ENCODE data around the gene DIS3L. TPM values are rescaled to one million over a fixed set of nuclear protein-coding genes. Genes with fewer than 3 reads are reported as not detected.
"Not testable (repeated sequence)": the region's sequence is repeated elsewhere in the genome, so short reads cannot be mapped to it uniquely, and the experiment has no call there.

DIS3L gene
- polyA plus RNA-seq, 3 donors: 14.1 to 19.5 (median 19.4) TPM

- 90 to 96% (median 96%) methylated on average over 5 of the region's 5 CpGs for WGBS, 3 donors
- H3K27ac ChIP-seq (ENCODE audit: low read depth, low read length): no peak overlapping the region
These were observed 9.3 kb downstream of the DIS3L start for GRCh38 chr15:66302489-66303278.

GRCh38 chr15:66304425-66304824 is 11.1 kb downstream of the DIS3L start:
- 84 to 89% (median 86%) methylated on average over 10 of the region's 10 CpGs for WGBS, 3 donors
- not testable (repeated sequence) for H3K27ac ChIP-seq (ENCODE audit: low read depth, low read length)

- WGBS, 3 donors: 78 to 94% (median 88%) methylated on average over 3 of the region's 3 CpGs
- no peak overlapping the region for H3K27ac ChIP-seq (ENCODE audit: low read depth, low read length)
These were observed 13.0 kb downstream of the DIS3L start for GRCh38 chr15:66306381-66306780.

- WGBS, 3 donors: 95 to 100% (median 98%) methylated on average over 3 of the region's 3 CpGs
- H3K27ac ChIP-seq (ENCODE audit: low read depth, low read length): no peak overlapping the region
These were observed 15.2 kb downstream of the DIS3L start for GRCh38 chr15:66308531-66308930.

- WGBS, 3 donors: 87 to 94% (median 94%) methylated on average over 3 of the region's 3 CpGs
- H3K27ac ChIP-seq (ENCODE audit: low read depth, low read length): no peak overlapping the region
These were observed 16.5 kb downstream of the DIS3L start for GRCh38 chr15:66309828-66310227.

- H3K27ac ChIP-seq (ENCODE audit: low read depth, low read length): no peak overlapping the region
- WGBS, 3 donors: 91 to 94% (median 93%) methylated on average over 2 of the region's 2 CpGs
These were observed 17.4 kb downstream of the DIS3L start for GRCh38 chr15:66310786-66311185.

GRCh38 chr15:66312144-66312543 is 18.8 kb downstream of the DIS3L start:
- WGBS, 3 donors: 95 to 97% (median 95%) methylated on average over 2 of the region's 2 CpGs
- H3K27ac ChIP-seq (ENCODE audit: low read depth, low read length): no peak overlapping the region

- 81 to 82% (median 82%) methylated on average over 12 of the region's 12 CpGs for WGBS, 3 donors
These were observed 30.1 kb downstream of the DIS3L start for GRCh38 chr15:66323312-66323928.

GRCh38 chr15:66326051-66326450 is 32.7 kb downstream of the DIS3L start:
- no peak overlapping the region for H3K27ac ChIP-seq (ENCODE audit: low read depth, low read length)
- 90 to 91% (median 91%) methylated on average over 11 of the region's 11 CpGs for WGBS, 3 donors

More at GRCh38 chr15:66323312-66323928, 30.1 kb downstream of the DIS3L start:
- H3K27ac ChIP-seq (ENCODE audit: low read depth, low read length): no peak overlapping the region

- H3K27ac ChIP-seq (ENCODE audit: low read depth, low read length): no peak overlapping the region
- 95 to 96% (median 95%) methylated on average over 4 of the region's 4 CpGs for WGBS, 3 donors
These were observed 34.4 kb downstream of the DIS3L start for GRCh38 chr15:66327736-66328135.

- no peak overlapping the region for H3K27ac ChIP-seq (ENCODE audit: low read depth, low read length)
- WGBS, 3 donors: 93 to 95% (median 94%) methylated on average over 14 of the region's 14 CpGs
These were observed 35.4 kb downstream of the DIS3L start for GRCh38 chr15:66328771-66329170.

- WGBS, 3 donors: 54 to 68% (median 61%) methylated on average over 5 of the region's 5 CpGs
- H3K27ac ChIP-seq (ENCODE audit: low read depth, low read length): not testable (repeated sequence)
These were observed 55.2 kb downstream of the DIS3L start for GRCh38 chr15:66348530-66348929.

- H3K27ac ChIP-seq (ENCODE audit: low read depth, low read length): no peak overlapping the region
These were observed 62.6 kb downstream of the DIS3L start for GRCh38 chr15:66356077-66356358.

GRCh38 chr15:66356359-66357236 is 63.2 kb downstream of the DIS3L start, which contains the start of gene TIPIN:
TSS of gene TIPIN (minus strand) at chr15:66356685. CDS start at chr15:66352947, 3,738 bp downstream.
- no peak within 1 kb of the TSS for H3K27ac ChIP-seq (ENCODE audit: low read depth, low read length)
- WGBS, 3 donors: 5 to 7% (median 7%) methylated on average over 50 to 51 of the region's 51 CpGs

More at GRCh38 chr15:66356077-66356358, 62.6 kb downstream of the DIS3L start:
- 3 to 4% (median 4%) methylated on average over 12 of the region's 12 CpGs for WGBS, 3 donors

GRCh38 chr15:66359740-66360139 is 66.4 kb downstream of the DIS3L start:
- H3K27ac ChIP-seq (ENCODE audit: low read depth, low read length): no peak overlapping the region
- 84 to 88% (median 88%) methylated on average over 7 of the region's 7 CpGs for WGBS, 3 donors

- 76 to 85% (median 78%) methylated on average over 15 of the region's 15 CpGs for WGBS, 3 donors
- not testable (repeated sequence) for H3K27ac ChIP-seq (ENCODE audit: low read depth, low read length)
These were observed 68.5 kb downstream of the DIS3L start for GRCh38 chr15:66361745-66362460.

GRCh38 chr15:66362776-66363175 is 69.4 kb downstream of the DIS3L start:
- 100% methylated on average over 1 of the region's 1 CpG for WGBS, 3 donors
- no peak overlapping the region for H3K27ac ChIP-seq (ENCODE audit: low read depth, low read length)

GRCh38 chr15:66364944-66365528 is 71.7 kb downstream of the DIS3L start:
- WGBS, 3 donors: 81 to 89% (median 83%) methylated on average over 3 of the region's 3 CpGs
- H3K27ac ChIP-seq (ENCODE audit: low read depth, low read length): no peak overlapping the region

Data from adipose tissue (tissue), 3 donors.